ENCODE results near the gene UNC5C. TPM values are rescaled to one million over a fixed set of nuclear protein-coding genes. Genes with fewer than 3 reads are reported as not detected.

The UNC5C gene
- total and polyA plus RNA-seq, 2 of the 4 experiments (the other 2 are of a cell fraction): under 0.01 TPM

- ChIA-PET CTCF (no interaction called here), POLR2A (ENCODE audit: unreplicated experiment) (no interaction called here)
- Histone ChIP-seq H4K91ac (ENCODE audit: insufficient read depth, low read depth, low read length) (no peak overlapping the region), H2AK9ac (replicated peaks; ENCODE audit: low read depth, low read length, poor library complexity) (no peak overlapping the region), H4K20me1 (ENCODE audit: insufficient read depth, low read length) (no peaks in the 10 kb centered on the region), H2BK20ac (ENCODE audit: low read depth, low read length) (no peak overlapping the region), H2AK5ac (ENCODE audit: low read depth, low read length) (no peak overlapping the region), H3K9me1 (ENCODE audit: insufficient read depth, low read length) (no peaks in the 10 kb centered on the region), H3K18ac (ENCODE audit: low read depth, low read length) (no peak overlapping the region), H2BK120ac (ENCODE audit: low read depth, low read length) (no peak overlapping the region), H3K36me3 (ENCODE audit: control insufficient read depth, insufficient read depth, low read length) (no peaks in the 10 kb centered on the region), H3K27me3 (ENCODE audit: control insufficient read depth, insufficient read depth, low read length) (no peaks in the 10 kb centered on the region), H2AFZ (replicated peaks; ENCODE audit: low read length, poor library complexity) (no peak overlapping the region), H2BK15ac (ENCODE audit: low read depth, low read length) (no peak overlapping the region), H3K14ac (replicated peaks; ENCODE audit: low read depth, low read length) (no peak overlapping the region), H3K23ac (ENCODE audit: low read depth, low read length) (no peak overlapping the region), H4K8ac (ENCODE audit: low read depth in 2 of 2, low read length in 2 of 2) (no peak overlapping the region), H3K4me1 (ENCODE audit: control insufficient read depth, insufficient read depth, low read length) (no peaks in the 10 kb centered on the region), H3K4ac (ENCODE audit: low read depth, low read length) (no peak overlapping the region), H4K5ac (ENCODE audit: low read depth, low read length) (no peak overlapping the region), H3K79me1 (ENCODE audit: low read depth in 1 of 2, low read length in 2 of 2) (no peaks in the 10 kb centered on the region), H3K9me3 (ENCODE audit: control insufficient read depth, insufficient read depth, low read length) (no peaks in the 10 kb centered on the region), H3K4me2 (ENCODE audit: low read depth, low read length) (no peak overlapping the region), H3K4me3 (ENCODE audit: insufficient read depth, low read depth, low read length) (no peak overlapping the region), H3K9ac (ENCODE audit: low read depth, low read length) (no peak overlapping the region), H2BK5ac (ENCODE audit: low read depth, low read length, poor library complexity, severe bottlenecking) (no peak overlapping the region), H3K27ac (ENCODE audit: insufficient read depth, low read length) (no peak overlapping the region), H3K56ac (ENCODE audit: extremely low read depth, insufficient read depth, low read length) (no peak overlapping the region)
- ATAC-seq (ENCODE audit: low read depth): no peak
- TF ChIP-seq NFE2L2 (IDR thresholded peaks at IDR 0.05; ENCODE audit: low read depth, low read length) (no peak), MAZ (IDR thresholded peaks at IDR 0.05; ENCODE audit: borderline replicate concordance, low read depth, low read length) (no peak), FOS (IDR thresholded peaks at IDR 0.05; ENCODE audit: low read depth, low read length) (no peak), CHD1 (IDR thresholded peaks at IDR 0.05; ENCODE audit: low read depth, low read length) (no peak), MXI1 (IDR thresholded peaks at IDR 0.05; ENCODE audit: borderline replicate concordance, low read depth, low read length) (no peak), RCOR1 (IDR thresholded peaks at IDR 0.05; ENCODE audit: insufficient replicate concordance, low read length) (no peak), USF2 (IDR thresholded peaks at IDR 0.05; ENCODE audit: low read depth, low read length) (no peak), CEBPB (IDR thresholded peaks at IDR 0.05; ENCODE audit: low read depth, low read length) (no peak), MAFK (IDR thresholded peaks at IDR 0.05; ENCODE audit: low read depth, low read length) (no peak), POLR2A (IDR thresholded peaks at IDR 0.05; ENCODE audit: low read depth, low read length) (no peak), ELK1 (IDR thresholded peaks at IDR 0.05; ENCODE audit: borderline replicate concordance, low read depth, low read length) (no peak), RAD21 (IDR thresholded peaks at IDR 0.05; ENCODE audit: low read length) (no peak), RFX5 (IDR thresholded peaks at IDR 0.05; ENCODE audit: low read depth, low read length) (no peak), BHLHE40 (IDR thresholded peaks at IDR 0.05; ENCODE audit: low read depth, low read length) (no peak), SMC3 (IDR thresholded peaks at IDR 0.05; ENCODE audit: low read depth, low read length) (no peak)
- TF ChIP-seq, protein P1, sequence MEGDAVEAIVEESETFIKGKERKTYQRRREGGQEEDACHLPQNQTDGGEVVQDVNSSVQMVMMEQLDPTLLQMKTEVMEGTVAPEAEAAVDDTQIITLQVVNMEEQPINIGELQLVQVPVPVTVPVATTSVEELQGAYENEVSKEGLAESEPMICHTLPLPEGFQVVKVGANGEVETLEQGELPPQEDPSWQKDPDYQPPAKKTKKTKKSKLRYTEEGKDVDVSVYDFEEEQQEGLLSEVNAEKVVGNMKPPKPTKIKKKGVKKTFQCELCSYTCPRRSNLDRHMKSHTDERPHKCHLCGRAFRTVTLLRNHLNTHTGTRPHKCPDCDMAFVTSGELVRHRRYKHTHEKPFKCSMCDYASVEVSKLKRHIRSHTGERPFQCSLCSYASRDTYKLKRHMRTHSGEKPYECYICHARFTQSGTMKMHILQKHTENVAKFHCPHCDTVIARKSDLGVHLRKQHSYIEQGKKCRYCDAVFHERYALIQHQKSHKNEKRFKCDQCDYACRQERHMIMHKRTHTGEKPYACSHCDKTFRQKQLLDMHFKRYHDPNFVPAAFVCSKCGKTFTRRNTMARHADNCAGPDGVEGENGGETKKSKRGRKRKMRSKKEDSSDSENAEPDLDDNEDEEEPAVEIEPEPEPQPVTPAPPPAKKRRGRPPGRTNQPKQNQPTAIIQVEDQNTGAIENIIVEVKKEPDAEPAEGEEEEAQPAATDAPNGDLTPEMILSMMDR (conservative IDR thresholded peaks at IDR 0.05; ENCODE audit: low read depth, low read length): no peak
- no CpG with 5 or more reads among the region's 6 CpGs for WGBS, 2 experiments (ENCODE audit: extremely low coverage in 2 of 2, insufficient read length in 1 of 2)
- dilution Hi-C loops (cut with HindIII; ENCODE audit: low sequenced_read_pairs, unreplicated experiment) (no loop called here), in situ Hi-C loops (cut with MboI; ENCODE audit: low sequenced_read_pairs) (no loop called here), intact Hi-C loops (cut with micrococcal nuclease) (no loop called here)
- BruUV-seq (replicated peaks): no TSS peak
- DNase-seq: no peak
Measured at GRCh38 chr4:95290702-95291101, 258.1 kb downstream of the UNC5C start.
